GM12891 (cell line): Measurements from ENCODE around the gene ZNF462.

ENCODE experiments used
- POLR2A ChIP-seq: IDR thresholded peaks from 2 replicates; pipeline ENCODE4 v1.6.1; 2011; ENCODE audit warnings: low read depth, low read length, control low read depth
- POLR2AphosphoS5 ChIP-seq: IDR thresholded peaks from 2 replicates; pipeline ENCODE4 v1.6.1; 2011; ENCODE audit warnings: low read depth, low read length, control low read depth
- POU2F2 ChIP-seq: IDR thresholded peaks from 2 replicates; pipeline ENCODE4 v1.6.1; 2011; ENCODE audit warnings: low read depth, mild to moderate bottlenecking, control low read depth, low read length, moderate library complexity
- SPI1 ChIP-seq: IDR thresholded peaks from 2 replicates; pipeline ENCODE4 v1.6.1; 2011; ENCODE audit warnings: low read depth, low read length, control low read depth
- TAF1 ChIP-seq: IDR thresholded peaks from 2 replicates; pipeline ENCODE4 v1.6.1; 2011; ENCODE audit warnings: low read depth, low read length, control low read depth

GRCh38 chr9:106828965-106829364, 34.0 kb upstream of the ZNF462 start:
- TF ChIP-seq POLR2A (no peak), POLR2AphosphoS5 (no peak), TAF1 (no peak), SPI1 (no peak), POU2F2 (no peak)
